ENCODE results near the gene KCNMB1.
"Not testable (repeated sequence)": the region's sequence is repeated elsewhere in the genome, so short reads cannot be mapped to it uniquely, and the experiment has no call there.

Gene KCNMB1

DNA sequence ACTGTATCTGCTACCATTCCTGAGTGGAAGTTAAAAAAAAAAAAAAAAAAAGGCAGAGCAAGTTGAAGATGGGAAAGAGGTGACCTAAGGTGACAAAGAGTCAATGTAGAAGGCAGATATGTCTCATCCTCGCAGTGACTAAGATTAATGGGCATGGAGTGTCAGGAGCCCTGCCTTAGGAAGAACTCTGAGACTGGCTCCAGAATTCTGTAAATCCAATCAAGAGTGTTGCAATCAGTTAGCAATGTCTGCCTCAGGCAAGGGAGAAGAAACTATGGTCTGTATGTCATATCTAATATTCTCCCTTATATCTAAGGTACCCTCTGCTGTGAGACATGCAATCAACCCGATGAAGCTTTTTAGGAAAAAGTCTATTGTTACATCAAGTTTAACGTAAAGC is 24.7 kb upstream of the KCNMB1 start:
- DNase-seq = no peak

GRCh38 chr5:170411100-170411499 is 21.9 kb upstream of the KCNMB1 start:
- DNase-seq = peak in 1 of 5 donors; percentile 36

- DNase-seq = no peak
These were observed 21.2 kb upstream of the KCNMB1 start for GRCh38 chr5:170410401-170410800.

GRCh38 chr5:170408877-170409660 is 19.9 kb upstream of the KCNMB1 start:
- DNase-seq = no peak

- DNase-seq = no peak
These were observed 19.1 kb upstream of the KCNMB1 start for GRCh38 chr5:170408226-170408625.

DNA sequence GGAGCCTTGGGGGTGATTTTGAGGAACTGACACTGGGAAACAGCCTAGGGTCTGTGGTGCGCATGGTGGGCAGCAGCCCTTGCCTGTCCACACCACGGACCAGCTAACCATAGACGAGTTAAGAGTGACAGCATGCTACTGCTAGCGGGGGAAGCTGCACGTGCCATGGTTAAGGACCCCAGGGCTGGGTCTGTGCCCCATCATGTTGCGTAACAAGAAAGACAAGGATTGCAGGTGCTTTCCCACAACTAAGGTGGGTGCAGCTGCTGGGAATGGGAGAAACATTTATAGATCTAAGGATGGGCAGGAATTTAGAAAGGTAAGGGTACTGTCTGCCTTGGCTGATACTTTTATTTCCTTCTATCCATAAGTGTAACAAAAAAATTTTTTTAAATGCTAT is 17.9 kb upstream of the KCNMB1 start:
- DNase-seq = no peak

GRCh38 chr5:170405817-170406216 is 16.6 kb upstream of the KCNMB1 start:
- no peak for DNase-seq

- DNase-seq = no peak
These were observed 15.2 kb upstream of the KCNMB1 start for GRCh38 chr5:170404398-170404797.

GRCh38 chr5:170403675-170404074 is 14.5 kb upstream of the KCNMB1 start:
- DNase-seq = no peak

DNA sequence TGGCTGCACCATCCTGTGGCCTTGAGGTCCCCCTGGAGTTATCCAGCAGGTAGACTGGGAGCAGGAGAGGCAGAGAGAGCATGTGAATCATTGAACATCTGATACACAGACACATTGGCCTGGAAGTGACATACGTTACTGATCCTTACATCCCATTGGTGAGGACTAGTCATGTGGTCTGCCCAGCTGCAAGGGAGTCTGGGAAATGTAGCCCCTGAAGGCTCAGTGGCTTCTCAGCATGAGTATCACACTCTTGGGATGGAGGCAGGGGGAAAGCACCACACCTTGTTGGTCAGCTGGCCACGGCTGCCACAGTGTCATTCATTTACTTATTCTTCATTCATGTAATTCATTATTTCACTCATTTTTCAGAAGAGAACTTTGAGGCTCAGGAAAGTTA is 13.3 kb upstream of the KCNMB1 start:
- DNase-seq = no peak

- no peak for DNase-seq
These were observed 7.9 kb upstream of the KCNMB1 start for GRCh38 chr5:170397059-170397458.

DNA sequence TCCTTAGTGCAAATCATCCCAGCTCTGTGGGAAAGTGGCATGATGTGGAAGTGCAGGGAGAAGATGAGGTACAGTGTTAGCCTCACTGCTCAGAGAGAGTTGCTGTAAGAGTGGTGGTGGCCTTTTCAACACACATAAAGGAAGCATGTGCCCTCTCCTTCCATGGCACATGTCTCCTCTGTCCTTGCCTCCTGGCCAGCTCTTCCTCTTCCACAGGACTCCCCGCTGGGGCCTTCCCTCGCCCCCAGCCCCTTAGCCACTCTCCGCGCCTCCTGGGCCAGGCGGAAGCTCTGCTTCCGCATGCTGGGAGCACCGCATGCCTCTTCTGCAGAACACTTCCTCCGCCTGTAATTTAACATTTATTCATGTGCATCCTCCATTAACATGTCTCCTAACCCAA is 4.8 kb upstream of the KCNMB1 start:
- DNase-seq = no peak

GRCh38 chr5:170393235-170393634 is 4.1 kb upstream of the KCNMB1 start:
- DNase-seq = peak in 1 of 5 donors; percentile 42

DNA sequence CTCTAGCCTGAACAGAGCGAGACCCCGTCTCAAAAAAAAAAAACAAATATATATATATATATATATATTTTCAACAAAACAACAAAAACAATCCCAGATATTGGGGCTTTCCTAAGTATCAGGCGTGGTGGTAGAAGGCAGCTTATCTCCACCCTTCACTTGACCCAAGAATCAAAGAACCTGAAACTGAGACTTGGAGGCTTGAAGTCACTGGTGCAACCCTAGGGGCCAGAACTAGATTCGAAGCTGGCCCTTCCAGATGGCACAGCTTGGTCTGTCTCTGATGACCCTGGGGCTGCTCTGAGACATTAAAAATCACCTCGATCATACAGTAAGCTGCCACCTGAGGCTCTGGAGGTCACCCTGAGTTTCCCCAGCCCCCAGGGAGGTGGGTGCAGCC is 1.3 kb upstream of the KCNMB1 start:
- no peak for DNase-seq

DNA sequence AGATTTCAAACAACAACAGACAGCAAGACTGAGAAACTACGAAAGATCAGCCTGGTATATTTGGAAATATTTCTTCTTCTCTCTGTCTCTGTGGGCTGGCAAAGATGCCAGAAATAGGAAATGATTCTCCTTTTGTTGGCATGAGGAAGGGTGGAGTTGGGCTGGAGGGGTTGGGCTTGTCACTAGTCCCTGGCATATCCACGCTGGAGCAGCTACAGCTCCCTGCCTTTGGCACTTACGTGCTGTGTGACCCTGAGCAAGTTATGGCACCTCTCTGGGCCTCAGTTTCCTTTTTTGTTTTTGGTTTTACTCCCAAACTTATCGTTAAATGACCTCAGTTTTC is 354 bp upstream of the KCNMB1 start:
- DNase-seq = no peak

DNA sequence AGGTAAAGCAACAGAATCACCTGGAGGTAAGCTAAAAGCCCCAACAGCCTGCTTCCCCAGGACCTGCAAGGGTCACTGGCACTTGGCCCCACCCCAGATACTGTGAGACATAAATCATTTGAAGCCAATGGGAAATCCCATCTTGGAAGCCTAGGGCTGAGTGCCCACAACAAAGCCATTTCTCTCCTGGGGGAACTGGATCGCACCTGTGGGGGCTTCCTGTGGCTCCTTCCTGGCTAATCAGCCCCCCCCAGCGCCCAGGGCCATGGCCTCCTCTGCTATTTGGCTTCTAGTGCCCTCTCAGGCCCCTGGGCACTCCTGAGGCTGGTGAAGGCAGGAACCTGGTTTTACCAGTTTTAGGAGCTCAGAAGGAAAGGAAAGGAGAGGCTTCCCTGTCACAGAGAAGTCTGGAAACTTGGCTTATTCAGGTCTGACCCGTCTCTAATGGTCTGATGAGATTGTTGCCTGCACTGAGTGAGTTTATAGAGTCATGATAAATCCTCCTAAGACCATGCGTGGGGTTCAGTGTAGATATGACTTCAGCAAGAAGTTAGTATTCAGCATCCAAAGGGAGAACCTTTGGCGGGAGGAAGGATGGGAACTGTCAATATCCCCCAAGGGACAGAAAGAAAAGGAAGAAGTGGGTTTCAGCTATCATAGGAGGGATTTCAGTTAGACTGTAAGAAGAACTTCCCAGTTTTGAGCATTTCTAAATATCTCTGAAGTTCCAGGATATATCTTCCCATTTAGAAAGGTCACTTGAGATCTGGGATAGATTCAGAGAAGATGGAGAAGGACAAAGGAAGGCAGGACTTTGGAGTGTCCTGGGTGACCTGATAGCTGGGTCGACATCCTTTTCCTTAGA is 1.2 kb downstream of the KCNMB1 start:
- no peak for DNase-seq

GRCh38 chr5:170386743-170387395 is 2.3 kb downstream of the KCNMB1 start:
- DNase-seq = no peak

GRCh38 chr5:170383227-170383626 is 5.9 kb downstream of the KCNMB1 start:
- DNase-seq = no peak

- no peak for DNase-seq
These were observed 6.4 kb downstream of the KCNMB1 start for GRCh38 chr5:170382790-170383189.

DNA sequence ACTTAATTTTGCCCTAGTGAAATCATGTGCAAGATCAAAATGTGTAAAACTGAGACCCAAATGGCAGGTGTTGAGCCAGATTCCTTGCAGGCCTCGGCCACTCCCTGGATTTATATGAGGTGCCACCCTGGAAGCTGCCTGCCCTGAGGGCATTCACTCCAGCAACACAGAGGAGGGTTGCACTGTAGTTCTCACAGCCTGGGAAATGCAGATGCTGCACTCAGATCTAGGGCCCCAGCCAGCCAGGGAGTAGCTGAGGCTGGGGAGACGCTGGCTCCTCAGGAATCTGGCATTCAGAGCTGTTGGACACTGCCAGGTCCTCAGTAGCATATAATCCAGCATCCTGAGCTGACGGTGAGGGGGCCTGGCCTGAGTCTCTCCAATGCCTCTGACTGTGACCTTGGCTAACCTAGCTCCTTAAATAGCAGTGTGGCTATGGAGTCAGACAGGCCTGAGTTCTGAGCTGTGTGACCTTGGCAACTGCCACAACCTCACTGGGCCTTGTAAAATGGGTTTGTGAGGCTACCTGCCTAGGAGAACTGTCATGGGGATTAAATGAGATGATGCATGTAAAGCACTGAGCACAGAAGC is 8.7 kb downstream of the KCNMB1 start:
- no peak for DNase-seq

DNA sequence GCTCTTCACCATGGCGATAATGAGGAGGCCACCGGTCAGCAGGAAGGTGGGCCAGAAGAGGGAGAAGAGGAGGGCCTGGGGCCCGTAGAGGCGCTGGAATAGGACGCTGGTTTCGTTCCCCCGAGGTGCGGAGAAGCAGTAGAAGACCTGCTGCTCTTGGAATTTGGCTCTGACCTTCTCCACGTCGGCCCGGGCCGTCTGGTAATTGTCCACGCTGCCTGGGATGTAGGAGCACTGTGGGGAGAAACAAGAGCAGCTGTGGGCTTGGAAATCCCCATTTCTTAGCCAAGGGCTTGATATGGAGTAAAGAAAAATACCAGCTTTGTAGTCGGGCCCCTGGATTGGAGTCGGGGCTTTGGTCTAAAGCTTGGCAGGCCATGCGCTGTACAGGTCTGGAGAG is 10.4 kb downstream of the KCNMB1 start:
- no peak for DNase-seq

DNA sequence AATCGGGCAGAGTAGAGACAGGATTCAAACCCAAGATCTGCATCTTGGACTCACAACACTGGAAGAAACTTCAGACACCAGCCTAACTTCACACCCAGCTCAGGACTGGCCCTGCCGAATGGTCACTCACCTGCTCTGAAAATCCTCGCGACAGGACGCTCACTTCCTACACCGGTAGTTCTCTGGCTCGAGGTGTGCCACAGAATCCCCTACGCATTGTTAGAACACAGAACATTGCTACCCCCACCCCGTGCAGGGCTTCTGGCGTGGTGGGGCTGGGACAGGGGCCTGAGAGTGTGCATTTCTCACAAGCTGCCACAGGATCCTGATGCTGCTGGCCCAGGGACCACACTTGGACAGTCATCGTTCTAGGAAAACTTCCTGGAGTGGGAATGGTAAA is 12.1 kb downstream of the KCNMB1 start:
- DNase-seq = no peak

- not testable (repeated sequence) for DNase-seq
These were observed 12.6 kb downstream of the KCNMB1 start for GRCh38 chr5:170376526-170376925.
